RWPE2 (cell line): Measurements from ENCODE around the gene PRDM16.

ENCODE experiments used
- ATAC-seq: fragments of 200-7000 bp; cut with Tn5 transposase; 3 replicates; pipeline ENCODE4 v1.9.1; 2021; ENCODE audit warnings: low read depth
- DNase-seq: peaks from one replicate; pipeline ENCODE4 v3.0.0-alpha.2; 2020; ENCODE audit warnings: low spot score
- H3K27ac ChIP-seq: fragments of 450-650 bp; 2 replicates; pipeline ENCODE4 v1.5.1; 2017; ENCODE audit warnings: mild to moderate bottlenecking; ENCODE audit not compliant: poor library complexity, severe bottlenecking
- H3K27me3 ChIP-seq: fragments of 250-450 bp; sonication (Bioruptor Pico); 2 replicates; pipeline ENCODE4 v1.5.1; 2021; ENCODE audit warnings: mild to moderate bottlenecking, moderate library complexity; ENCODE audit not compliant: insufficient read depth, poor library complexity, severe bottlenecking
- H3K36me3 ChIP-seq: fragments of 250-450 bp; sonication (Bioruptor Pico); 2 replicates; pipeline ENCODE4 v1.5.1; 2020; ENCODE audit warnings: low read depth, mild to moderate bottlenecking, moderate library complexity
- H3K4me1 ChIP-seq: fragments of 250-450 bp; sonication (Bioruptor Pico); 2 replicates; pipeline ENCODE4 v1.5.1; 2021; ENCODE audit warnings: mild to moderate bottlenecking, moderate library complexity; ENCODE audit not compliant: insufficient read depth, poor library complexity, severe bottlenecking
- H3K4me3 ChIP-seq: fragments of 250-450 bp; sonication (Bioruptor Pico); 2 replicates; pipeline ENCODE4 v1.5.1; 2021; ENCODE audit warnings: mild to moderate bottlenecking, moderate library complexity; ENCODE audit not compliant: severe bottlenecking
- H3K9me3 ChIP-seq: fragments of 250-450 bp; sonication (Bioruptor Pico); 2 replicates; pipeline ENCODE4 v1.5.1; 2021; ENCODE audit warnings: mild to moderate bottlenecking, moderate library complexity; ENCODE audit not compliant: severe bottlenecking
- TF ChIP-seq, protein P1 (sequence below): fragments of 450-650 bp; IDR thresholded peaks from one replicate; pipeline ENCODE4 v1.5.1; 2017; ENCODE audit warnings: mild to moderate bottlenecking, moderate library complexity; ENCODE audit not compliant: poor library complexity, severe bottlenecking

PRDM16 gene

DNA sequence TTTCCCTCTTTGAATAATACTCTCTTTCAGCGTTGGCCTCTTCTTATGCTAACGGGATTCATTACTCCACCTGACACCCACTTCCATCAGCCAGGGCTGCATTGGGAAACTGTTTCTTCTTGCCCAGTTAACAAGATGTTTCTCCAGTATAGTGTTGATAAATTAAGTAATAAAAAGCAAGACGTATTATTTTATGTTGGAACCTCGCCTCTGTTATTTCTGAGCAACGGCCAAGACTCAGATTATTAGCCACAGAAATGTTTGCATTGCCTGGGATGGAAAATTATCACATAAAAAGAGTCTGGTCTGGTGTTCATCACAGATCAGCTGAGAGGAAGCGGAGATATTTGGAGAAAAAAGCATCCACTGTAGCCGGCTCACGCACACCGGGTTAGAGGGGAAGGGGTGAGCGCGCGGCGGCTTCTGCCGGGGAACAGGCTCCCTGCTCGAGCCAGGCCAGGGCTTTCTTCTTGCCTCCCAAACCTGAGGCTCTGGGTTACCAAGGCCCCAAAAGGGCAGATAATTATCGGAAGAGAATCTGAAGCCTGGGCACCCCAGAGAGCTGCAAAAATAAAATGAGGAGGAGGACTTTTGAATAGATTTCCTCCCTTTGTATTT lies 189.5 kb downstream of the PRDM16 start:
- no peak overlapping the region for H3K4me3 ChIP-seq
- no peak overlapping the region for H3K27ac ChIP-seq
- no peak for DNase-seq
- H3K4me1 ChIP-seq: no peaks in the 10 kb centered on the region
- no peaks in the 10 kb centered on the region for H3K9me3 ChIP-seq
- no peaks in the 10 kb centered on the region for H3K27me3 ChIP-seq
- no peak for ATAC-seq
- TF ChIP-seq, protein P1, sequence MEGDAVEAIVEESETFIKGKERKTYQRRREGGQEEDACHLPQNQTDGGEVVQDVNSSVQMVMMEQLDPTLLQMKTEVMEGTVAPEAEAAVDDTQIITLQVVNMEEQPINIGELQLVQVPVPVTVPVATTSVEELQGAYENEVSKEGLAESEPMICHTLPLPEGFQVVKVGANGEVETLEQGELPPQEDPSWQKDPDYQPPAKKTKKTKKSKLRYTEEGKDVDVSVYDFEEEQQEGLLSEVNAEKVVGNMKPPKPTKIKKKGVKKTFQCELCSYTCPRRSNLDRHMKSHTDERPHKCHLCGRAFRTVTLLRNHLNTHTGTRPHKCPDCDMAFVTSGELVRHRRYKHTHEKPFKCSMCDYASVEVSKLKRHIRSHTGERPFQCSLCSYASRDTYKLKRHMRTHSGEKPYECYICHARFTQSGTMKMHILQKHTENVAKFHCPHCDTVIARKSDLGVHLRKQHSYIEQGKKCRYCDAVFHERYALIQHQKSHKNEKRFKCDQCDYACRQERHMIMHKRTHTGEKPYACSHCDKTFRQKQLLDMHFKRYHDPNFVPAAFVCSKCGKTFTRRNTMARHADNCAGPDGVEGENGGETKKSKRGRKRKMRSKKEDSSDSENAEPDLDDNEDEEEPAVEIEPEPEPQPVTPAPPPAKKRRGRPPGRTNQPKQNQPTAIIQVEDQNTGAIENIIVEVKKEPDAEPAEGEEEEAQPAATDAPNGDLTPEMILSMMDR: no peak
- no peaks in the 10 kb centered on the region for H3K36me3 ChIP-seq

DNA sequence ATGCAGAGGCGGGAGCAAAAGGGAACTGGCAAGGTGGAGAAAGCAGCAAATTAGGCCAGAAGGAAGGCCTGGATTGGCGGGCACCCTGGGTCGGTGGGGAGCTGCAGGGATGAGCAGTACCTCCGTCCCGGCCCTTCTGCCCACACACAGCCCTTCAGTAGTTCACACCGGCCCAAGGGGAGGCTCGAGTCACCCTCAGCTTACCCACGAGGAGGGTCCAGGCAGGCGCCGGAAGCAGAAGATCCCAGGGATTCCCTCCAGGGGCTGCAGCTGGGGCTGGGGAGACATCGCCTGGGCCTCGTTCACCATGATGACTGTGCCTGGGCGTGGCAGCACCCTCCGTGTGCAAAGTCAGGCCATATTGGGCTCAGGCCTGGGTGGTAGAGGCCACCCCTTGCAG lies 190.0 kb downstream of the PRDM16 start:
- DNase-seq (no peak), ATAC-seq (no peak)
- TF ChIP-seq, protein P1: no peak
- H3K9me3 ChIP-seq: no peaks in the 10 kb centered on the region
- no peaks in the 10 kb centered on the region for H3K4me1 ChIP-seq
- no peak overlapping the region for H3K27ac ChIP-seq
- no peaks in the 10 kb centered on the region for H3K36me3 ChIP-seq
- no peak overlapping the region for H3K4me3 ChIP-seq
- no peaks in the 10 kb centered on the region for H3K27me3 ChIP-seq

DNA sequence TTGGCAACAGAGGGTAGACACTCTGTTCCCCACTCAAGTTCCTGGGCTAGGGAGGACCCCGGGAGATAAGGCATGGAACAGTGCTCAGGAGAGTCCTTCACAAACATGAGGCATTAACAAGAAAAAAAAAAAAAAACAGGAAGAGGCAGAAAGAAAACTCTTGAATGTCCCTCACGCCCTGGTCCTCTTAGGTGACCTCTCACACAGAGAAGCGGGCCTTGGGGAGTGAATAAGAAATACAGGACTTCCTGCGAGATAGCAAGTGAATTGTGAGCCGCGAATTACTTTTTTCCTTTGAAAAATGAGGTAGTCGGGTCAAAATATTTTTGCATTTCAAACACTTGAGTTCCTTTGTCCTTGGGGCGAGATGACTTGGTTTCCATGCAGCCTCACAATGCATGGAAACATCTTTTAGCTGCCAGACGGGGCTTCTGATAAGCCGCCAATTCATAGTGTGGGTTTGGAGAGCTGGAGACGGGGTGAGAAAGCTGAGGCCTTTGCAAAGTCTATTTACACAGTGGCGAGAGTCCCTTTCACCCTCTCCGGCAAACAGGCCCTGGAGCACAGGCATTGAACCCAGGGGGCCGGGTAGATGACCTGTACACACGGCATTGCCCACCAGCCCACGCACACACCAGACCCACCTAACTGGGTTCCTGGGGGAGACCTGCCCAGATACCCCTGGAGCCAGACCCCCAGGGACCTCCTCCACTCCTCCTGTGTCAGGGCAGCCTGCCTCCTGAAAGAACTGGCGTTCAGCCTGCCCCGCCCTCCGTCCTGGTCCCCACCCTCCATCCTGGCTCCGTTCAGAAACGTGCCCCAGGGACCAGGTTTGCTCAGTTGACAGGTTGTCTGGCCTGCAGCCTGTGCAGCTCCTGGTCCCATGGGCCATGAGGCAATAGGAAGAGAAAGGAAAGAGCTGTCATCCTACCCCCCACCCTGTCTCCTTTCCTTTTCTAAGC lies 192.3 kb downstream of the PRDM16 start:
- Histone ChIP-seq H3K27ac (no peak overlapping the region), H3K36me3 (no peaks in the 10 kb centered on the region), H3K4me1 (no peaks in the 10 kb centered on the region), H3K4me3 (no peak overlapping the region), H3K9me3 (no peaks in the 10 kb centered on the region), H3K27me3 (no peaks in the 10 kb centered on the region)
- ATAC-seq (no peak), DNase-seq (no peak)
- TF ChIP-seq, protein P1: no peak

DNA sequence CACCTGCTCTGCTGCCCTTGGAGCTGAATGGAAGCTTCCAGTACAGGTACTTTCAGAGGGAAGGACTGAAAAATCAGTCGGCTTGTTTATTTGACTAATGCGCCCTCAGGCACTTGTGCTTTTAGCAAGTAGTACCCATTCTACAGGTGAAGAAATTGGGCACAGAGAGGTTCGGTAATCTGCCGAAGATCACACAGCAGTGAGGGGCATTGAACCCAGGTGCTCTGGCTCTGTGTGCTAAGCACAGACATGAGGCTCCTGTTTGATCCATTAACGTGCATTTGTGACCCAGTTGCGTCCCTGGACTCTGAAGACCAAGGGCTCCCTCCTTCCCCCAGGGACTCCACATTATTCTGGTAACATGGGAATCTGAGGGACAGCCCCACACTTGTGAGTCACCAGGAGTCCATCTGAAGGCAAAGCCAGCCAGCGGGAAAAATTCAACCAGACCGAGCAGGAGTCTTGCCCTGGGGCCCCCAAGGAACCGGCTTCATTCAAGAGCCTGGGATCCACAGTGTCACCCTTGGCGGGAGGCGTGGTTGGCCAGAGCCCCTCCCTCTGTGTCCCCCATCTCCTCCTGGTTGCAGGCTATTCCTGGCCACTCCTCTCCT lies 193.1 kb downstream of the PRDM16 start:
- Histone ChIP-seq H3K9me3 (no peaks in the 10 kb centered on the region), H3K4me1 (no peaks in the 10 kb centered on the region), H3K4me3 (no peak overlapping the region), H3K27ac (no peak overlapping the region), H3K27me3 (no peaks in the 10 kb centered on the region), H3K36me3 (no peaks in the 10 kb centered on the region)
- ATAC-seq: no peak
- TF ChIP-seq, protein P1: no peak
- DNase-seq: no peak
